Fibroblast of the conjunctiva (primary cell): ENCODE measurements around the gene ARFIP2.
A peak's percentile ranks its signal among the peaks of the same experiment; 100 is the strongest.
"Not testable (repeated sequence)": the region's sequence is repeated elsewhere in the genome, so short reads cannot be mapped to it uniquely, and the experiment has no call there.

Experiments used
- DNase-seq: peaks from one replicate; pipeline ENCODE4 v3.0.0-alpha.2; 2010; ENCODE audit warnings: low read depth

Gene ARFIP2, protein sequence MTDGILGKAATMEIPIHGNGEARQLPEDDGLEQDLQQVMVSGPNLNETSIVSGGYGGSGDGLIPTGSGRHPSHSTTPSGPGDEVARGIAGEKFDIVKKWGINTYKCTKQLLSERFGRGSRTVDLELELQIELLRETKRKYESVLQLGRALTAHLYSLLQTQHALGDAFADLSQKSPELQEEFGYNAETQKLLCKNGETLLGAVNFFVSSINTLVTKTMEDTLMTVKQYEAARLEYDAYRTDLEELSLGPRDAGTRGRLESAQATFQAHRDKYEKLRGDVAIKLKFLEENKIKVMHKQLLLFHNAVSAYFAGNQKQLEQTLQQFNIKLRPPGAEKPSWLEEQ

DNA sequence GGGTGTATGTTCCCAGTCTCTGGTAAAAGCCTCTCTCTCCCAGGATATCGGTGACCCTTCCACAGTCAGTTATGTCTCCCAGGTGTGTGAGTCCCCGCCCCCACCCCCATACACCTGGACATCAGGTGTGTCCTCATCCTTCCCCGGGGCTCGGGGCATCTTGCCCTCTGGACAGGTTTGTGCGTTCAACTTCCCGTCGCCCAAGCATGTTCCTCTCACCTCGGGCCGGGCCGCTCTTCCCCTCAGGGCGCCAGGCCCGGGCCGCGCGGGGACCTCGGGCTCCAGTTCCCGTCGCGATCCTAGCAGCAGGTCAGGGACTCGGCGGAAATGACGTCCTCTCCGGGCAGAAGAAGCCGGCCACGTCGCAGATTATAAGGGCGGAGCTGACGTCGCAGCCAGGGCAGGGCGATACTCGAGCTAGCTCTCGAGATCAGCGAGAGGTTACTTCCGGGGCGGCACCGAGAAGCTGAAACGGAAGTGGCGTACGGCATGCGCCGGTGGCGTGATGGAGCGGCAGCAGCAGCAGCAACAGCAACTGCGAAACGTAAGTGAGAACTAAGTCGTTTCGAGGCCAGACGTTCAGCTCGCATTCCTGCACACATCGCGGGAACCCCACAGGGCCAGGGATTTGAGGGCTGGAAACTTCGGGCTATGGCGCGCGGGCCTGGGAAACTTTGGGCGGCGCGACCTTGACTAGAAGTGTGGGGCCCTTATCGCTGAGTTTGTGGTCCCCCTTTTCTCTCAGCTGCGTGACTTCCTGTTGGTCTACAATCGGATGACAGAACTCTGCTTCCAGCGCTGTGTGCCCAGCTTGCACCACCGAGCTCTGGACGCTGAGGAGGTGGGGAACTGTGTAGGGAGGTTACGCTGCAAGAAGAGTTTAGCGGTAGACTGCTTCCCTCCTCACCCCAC is at the start of gene ARFIP2, which contains the start of gene TIMM10B:
TSS of gene ARFIP2 (minus strand) at position 320 of the 912 bp plus-strand sequence. CDS start 910 bp downstream, outside the sequence.
TSS of gene TIMM10B (plus strand) at position 490 of the 912 bp plus-strand sequence. CDS start at position 506, 16 bp downstream.
- DNase-seq, result peak; percentile 92

DNA sequence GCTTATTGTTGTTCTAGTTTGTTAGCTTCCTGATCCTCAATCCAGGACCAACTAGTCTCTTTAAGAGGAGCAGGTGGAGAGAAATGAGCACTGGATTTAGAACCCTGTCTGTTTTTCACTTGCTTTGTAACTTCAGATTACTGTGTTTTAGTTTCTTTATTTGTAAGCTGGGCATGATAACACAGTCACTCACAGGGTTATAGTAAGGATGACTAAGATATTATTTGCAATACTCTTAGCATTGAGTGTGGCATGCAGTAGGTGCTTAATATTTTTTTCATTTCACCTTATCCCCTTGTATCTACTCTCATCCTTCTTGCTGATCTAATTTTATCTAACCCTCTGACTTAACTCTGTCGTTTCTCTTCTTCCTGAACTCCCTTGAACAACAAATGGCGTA is 49.7 kb upstream of the ARFIP2 start:
- DNase-seq, result no peak

DNA sequence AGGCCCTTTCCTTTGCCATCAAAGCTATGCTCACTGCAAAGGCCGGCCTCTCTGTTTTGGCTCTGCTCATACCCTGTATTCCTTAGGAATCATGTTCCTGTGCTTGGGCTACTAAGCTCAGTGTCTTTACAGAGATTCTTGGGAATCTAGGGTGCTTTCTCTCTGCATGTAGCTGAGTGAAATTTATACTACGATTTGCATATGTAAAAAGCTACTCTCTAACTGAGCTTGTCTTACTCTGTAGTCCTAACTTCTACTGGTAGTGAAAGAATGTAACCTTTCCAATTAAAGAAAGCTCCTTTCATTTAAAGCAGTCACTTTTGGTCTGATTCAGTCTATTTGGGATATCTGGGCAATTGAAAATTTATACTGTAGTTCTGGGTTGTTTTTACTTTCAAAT is 48.1 kb upstream of the ARFIP2 start:
- DNase-seq, result no peak

DNA sequence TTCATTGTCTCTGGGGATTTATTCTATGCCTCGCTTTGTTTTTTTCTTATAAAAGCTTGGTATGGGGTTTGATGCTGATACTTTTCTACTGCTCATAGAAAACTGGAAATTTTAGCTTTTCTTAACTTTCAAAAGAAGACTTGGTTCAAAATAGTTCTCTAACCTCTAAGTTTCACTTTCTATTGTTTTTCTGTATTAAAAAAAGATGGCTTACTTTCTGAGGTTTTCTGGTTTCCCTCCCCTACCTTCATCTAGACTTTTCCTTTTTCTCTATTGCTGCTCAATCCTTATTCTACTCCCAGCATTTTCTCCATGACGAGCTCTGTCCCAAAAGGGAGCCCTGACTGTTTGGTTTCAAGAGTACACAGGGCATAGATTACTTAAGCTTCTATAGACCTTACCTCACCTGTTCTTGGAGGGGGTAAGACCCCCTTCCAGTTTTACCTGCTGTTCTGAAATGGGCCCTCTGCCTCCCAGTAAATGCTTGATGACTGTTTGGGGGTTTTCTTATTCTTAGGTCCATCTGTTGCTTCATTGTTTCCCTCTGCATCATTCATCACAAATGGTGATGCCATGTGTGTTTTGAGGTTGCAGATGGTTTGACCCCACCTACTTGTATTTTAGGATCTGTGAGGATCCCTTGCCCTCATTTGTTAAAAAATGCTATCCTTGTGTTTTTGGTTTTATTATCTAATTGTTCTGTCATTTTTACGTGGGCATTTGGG is 45.4 kb upstream of the ARFIP2 start:
- no peak for DNase-seq

DNA sequence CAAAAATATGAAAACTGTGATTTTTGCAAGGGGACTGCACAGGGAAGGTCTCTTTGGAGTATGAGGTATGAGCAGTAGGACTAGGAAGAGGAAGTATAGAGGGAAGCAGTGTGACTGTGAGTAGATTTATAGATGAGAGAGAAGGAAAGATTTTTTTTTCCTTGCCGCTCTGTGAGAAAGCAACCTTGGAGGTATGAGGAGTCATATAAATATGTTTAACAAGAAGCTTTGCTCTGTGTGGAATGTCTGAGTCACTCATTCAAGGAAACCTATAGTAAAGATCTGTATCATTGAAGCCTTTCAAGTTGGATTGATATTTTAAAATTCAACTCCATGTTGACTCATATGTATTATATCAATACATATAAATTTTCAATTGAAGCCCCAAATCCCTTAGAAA is 42.1 kb upstream of the ARFIP2 start:
- no peak for DNase-seq

DNA sequence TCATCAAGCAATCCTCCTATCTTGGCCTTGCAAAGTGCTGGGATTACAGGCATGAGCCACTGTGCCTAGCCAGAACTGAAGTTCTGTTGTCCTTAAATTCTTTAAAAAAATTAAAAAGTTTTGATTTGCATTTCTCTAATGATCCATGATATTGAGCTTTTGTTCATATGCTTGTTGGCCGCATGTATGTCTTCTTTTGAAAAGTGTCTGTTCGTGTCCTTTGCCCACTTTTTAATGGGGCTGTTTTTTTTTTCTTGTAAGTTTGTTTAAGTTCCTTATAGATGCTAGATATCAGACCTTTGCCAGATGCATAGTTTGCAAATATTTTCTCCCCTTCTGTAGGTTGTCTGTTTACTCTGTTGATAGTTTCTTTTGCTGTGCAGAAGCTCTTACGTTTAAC is 40.8 kb upstream of the ARFIP2 start:
- DNase-seq, result not testable (repeated sequence)

DNA sequence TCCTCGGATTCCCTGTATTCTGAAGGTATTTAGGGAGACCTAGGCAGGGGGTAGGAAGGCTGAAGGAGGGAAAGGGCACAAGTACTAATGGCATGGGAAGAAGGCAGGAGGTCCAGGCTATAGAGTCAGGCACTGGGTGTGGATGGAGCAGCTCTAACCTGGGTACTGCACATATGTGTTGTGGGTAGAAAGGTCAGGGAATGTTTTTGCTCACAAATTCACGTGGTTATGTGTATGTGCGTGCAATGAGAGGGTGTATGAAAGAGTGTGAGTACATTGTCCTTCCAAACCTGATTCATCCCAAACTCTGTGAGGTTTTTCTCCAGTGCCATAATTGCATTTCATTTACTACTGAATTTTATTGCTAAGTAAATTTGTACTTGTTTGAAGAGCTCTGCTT is 39.1 kb upstream of the ARFIP2 start:
- DNase-seq, result no peak

DNA sequence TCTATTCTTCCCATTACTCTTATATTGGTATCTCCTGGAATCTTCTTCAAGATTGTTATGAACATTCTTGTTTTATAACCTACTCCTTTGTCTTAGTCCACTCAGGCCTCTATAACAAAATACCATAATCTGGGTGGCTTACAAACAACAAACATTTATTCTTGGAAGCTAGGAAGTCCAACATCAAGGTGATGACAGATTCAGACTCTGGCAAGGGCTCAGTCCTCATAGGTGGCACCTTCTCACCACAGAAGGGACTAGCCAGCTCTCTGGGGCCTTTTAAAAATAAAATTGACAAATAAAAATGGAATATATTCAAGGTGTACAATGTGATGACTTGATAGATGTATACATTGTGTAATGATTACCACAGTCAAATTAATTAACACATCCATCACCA is 35.7 kb upstream of the ARFIP2 start:
- DNase-seq, result no peak

DNA sequence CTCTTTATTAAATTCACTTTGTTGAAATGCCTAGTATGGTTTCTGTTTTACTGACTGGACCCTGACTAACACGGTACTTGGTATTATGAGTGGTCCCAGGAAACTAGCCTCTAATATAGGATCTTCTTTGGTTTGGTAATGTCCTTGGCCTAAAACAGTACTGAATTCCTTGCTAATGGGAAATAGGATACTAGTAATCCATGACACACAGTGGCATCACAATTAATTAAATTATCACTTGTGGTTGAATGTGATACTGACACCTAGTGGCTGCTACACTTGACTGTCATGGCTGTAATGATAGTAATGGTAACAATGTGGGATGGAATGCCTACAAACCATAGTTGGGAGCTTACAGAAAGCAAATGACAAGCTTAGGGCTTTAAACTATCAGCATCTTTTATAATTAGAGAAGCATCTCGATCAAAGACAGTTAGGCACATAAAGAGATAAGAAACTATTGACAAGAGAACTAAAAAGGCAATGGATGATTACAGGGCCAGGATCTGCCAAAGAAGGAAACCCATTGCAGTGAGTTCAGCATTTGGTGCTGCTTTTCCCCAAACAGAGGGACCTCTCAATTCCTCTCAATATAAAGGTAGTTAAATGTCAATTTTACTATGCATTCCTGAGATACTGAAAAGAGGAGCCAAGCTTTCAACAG is 24.6 kb upstream of the ARFIP2 start:
- DNase-seq, result peak; percentile 49

DNA sequence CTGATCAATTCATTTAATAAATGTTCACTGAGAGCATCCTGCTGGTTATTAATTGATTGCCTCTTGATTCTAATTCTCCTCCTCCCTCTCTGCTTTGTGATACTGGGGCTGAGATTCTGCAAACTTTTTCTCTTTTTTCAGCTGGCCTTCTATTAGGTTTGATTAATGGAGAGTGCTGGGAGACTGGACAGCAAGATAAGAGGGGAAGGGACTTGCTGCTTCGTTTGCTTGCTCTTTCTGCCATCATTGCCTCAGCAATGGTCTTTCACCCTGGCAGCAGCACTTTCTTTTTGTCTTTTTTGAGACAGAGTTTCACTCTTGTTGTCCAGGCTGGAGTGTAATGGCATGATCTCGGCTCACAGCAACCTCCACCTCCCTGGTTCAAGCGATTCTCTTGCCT is 23.0 kb upstream of the ARFIP2 start:
- no peak for DNase-seq

DNA sequence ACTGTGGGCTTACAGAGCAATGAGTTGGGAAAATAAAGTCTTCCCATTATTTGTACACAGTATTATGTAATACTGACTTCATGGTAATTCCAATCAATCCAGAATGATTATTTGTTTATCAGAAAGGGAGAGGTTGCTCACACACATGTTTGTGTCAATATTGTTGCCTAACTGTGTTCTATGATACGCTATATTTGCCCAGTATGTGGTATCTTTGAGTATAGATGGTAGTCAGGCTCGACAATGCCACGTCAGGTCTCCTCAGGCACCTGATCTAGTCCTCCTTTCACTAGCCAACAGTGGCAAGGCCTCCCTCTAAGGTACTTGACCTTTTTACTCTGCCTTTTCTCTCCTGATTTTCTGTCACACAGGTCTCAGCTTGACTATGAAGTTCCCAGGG is 21.3 kb upstream of the ARFIP2 start:
- DNase-seq, result no peak

DNA sequence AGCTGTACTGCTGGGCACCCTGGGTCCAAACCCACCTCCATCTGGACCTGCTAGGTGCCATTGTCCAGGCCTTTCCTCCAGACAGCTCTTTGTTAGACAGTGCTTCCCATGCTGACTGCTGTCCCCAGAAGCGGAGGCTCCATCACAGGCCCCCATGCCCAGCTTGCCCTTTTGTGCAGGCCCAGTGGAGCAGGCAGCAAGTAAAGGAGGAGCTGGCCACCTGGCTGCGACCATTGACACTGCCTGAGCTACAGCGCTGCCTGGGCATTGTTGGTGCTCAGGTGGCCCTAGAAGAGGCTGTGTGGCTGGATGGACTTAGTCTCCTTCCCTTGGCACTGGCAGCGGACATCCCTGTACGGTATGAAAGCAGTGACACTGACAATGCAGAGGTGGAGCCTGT is 17.4 kb upstream of the ARFIP2 start:
- no peak for DNase-seq

DNA sequence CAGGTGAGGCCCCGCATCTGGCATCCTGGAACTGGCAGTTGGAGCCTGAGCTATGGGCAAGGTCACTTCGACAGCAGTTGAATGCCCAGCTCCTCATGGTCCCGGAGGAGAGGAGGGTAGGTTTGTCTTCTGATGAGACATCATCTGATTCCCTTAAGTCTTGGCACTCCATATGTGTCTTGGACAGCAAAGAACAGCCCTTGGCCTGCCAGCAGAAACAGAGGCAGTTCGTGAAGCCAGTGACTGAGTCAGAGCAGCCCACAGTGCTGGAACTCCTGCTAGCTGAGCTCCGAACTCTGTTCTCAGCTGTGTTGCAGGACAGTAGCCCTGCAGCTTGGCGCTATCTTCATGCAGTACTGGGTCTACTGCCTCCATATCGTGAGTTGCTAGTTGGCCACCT is 17.0 kb upstream of the ARFIP2 start:
- DNase-seq, result peak; percentile 41

DNA sequence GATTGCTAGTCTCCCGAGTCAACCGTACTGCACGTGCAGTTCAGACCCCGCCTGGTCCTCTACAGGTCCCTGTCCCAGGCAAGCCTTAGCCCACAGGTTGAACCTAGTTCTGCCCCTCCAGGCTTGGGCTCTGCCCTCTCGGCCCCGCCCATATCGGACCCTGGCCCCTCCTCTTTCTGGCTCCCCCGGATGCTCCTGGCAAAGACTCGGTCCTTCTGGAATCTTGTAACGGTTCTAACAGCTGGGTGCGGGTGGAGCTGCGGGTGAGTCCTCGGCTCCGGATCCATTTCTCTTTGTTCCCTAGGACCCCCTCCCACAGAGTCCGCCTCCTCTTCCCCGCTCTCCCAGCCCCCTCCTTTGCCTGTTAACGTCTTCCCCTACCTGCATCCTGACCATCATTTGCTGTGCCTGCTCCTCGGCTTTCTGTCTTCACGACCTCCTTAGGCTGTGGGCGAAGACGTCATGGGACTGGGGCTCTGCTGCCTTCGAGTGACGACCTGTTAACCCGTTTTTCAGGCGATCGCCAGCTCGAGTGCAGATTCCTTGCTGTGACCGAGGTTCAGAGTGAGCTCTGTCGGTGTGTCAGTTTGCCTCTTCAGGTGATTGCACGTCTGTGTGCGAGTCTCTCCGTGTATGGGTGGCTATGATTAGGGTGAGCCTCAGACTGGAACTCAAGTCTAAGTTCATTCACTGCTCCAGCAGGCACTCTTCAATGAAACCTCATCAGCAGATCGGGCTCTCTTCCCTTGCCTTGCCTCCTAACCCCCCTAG is 16.1 kb upstream of the ARFIP2 start, which contains the start of gene DNHD1:
TSS of gene DNHD1 (plus strand) at position 212 of the 771 bp plus-strand sequence. CDS start 936 bp downstream, outside the sequence.
- no peak for DNase-seq

DNA sequence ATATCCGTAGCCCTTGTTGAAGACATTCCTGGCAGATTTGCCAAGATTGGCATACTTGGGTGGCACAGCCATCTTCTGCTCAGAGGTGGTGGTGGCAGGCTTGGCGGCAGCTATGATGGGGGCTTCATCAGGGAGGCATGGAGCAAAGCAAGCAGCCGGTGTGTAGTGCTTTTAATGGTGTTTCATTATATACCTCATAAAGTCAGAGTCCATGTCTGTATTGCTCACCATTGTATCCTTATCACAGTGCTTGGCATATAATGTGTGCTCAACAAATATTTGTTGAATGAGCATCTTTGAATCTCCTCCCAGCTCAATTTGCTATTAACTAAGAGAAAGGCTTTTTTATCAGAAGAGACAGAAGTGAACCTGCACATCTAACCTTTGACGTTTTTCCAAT is 8.2 kb upstream of the ARFIP2 start:
- DNase-seq, result no peak

DNA sequence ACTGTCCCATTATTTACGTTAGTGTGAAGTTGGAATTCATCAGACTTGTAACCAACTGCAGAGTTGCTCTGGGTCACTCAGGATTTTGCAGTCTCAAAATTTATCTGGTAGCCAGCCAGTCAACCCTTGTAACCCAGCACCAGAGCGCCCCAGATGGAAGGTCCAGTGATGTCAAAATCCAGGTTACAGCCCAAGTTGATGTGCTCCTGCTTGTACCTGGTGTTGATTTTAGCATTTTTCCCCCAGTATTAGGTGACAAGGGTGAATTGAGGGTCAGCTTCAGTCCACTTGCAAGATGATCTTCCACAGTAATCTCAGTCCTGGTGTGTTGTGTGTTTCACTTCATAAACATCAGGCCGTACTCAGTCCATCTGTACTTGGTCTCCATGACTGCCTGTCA is 7.7 kb upstream of the ARFIP2 start:
- DNase-seq, result no peak

DNA sequence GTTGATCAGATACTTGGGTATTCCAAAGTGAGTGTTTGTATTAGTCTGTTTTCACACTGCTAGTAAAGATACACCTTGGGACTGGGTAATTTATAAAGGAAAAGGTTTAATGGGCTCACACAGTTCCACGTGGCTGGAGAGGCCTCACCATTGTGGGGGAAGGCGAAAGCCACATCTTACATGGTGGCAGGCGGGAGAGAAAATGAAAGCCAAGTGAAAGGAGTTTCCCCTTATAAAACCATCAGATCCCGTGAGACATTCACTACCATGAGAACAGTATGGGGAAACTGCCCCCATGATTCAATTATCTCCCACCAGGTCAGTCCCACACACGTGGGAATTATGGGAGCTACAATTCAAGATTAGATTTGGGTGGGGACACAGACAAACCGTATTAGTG is 7.2 kb upstream of the ARFIP2 start:
- no peak for DNase-seq

DNA sequence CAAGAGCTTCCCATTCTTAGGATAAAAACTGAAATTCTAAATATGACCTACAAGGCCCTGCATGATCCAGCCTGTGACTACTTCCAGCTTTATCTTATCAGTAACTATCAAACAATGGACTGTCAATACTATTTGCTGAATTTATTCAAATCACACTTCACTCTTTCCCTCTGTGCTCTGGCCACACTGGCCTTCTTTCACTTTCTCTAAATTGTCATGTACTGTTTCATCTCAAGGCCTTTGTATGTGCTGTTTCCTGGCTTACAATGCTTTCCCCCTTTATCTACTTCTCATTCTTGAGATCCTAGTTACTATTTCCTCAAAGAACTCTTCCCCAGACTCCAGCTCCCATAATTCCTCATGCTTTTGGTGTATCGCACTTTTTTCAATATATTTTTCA is 5.8 kb upstream of the ARFIP2 start:
- DNase-seq, result no peak

DNA sequence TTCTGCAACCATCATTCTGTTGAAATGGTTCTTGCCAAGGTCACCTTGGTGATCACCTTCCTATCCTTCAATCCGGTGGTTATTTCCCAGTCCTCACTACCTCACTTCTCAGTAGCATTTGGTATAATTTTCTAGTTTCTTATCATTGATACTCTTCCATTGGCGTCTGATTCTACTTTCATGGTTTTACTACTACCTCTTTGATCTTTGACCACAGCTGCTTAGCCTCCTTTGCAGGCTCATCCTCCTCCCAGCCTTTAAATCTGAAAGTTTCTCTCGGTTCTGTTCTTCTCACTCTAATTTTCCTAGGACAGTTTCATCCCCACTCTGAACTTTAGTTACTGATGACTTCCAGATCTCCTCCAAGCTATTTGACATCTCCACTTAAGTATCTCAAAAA is 5.1 kb upstream of the ARFIP2 start:
- DNase-seq, result no peak

DNA sequence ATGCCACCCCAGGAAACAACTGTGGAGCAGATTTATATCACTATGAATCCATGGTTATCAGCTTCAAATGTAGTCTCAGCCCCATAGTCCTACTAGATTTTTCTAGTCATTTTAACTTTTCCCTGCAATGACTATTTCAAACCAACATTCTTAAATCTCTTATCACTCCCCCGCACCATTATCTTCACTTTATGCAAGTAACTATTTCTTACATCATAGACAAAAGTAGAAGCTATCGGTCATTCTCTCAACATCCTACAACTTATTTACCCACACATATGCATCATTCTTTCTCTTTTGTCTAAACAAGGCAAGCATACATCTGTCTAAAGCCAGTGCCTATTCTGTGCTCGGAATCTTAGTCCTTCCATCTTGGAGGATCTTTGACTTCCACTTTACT is 4.5 kb upstream of the ARFIP2 start:
- no peak for DNase-seq

DNA sequence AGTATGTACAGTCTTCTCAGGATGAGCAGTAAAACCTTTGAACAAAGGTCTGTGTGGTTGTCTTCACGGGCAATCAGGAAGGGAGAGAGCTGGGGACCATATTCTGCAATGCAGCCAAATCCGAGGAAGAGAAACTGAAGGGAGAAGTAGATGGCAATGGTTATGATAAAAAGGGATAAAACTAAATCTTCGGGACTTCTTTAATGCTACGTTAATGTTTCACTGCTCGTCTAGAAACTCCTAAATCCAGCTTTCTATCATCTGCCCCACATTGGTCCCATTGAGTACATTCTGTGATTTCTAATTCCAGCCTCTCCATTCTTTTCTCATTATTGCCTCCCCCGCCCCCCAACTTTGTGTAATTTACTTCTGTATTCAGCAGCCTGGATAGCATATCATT is 1.9 kb upstream of the ARFIP2 start:
- DNase-seq, result no peak
